ENCODE measurements around the gene LY9. TPM values are rescaled to one million over a fixed set of nuclear protein-coding genes. Genes with fewer than 3 reads are reported as not detected.

LY9 gene
- total RNA-seq, 4 donors from 2014 or later, result 0.23 to 1.6 (median 0.84) TPM

- intact Hi-C loops (cut with DNase I; ENCODE audit: low total_unique reads), result no loop called here
- DNase-seq (ENCODE audit: low spot score in 2 of 2), result no peak
- WGBS, 2 donors, result 89 to 94% methylated on average over 1 of the region's 1 CpG
- no peak overlapping the region for H3K4me3 ChIP-seq (ENCODE audit: low read depth, poor library complexity, severe bottlenecking)
- TF ChIP-seq POLR2A (IDR thresholded peaks at IDR 0.05) (no peak), CTCF (IDR thresholded peaks at IDR 0.05) (no peak)
These were observed 4.2 kb downstream of the LY9 start for GRCh38 chr1:160800142-160800541.

- TF ChIP-seq CTCF (IDR thresholded peaks at IDR 0.05), result no peak
- no peak for TF ChIP-seq POLR2A (IDR thresholded peaks at IDR 0.05)
- no peak for DNase-seq (ENCODE audit: low spot score in 2 of 2)
- no peak overlapping the region for H3K4me3 ChIP-seq (ENCODE audit: low read depth, poor library complexity, severe bottlenecking)
- intact Hi-C loops (cut with DNase I; ENCODE audit: low total_unique reads), result no loop called here
- WGBS, 2 donors, result 53 to 69% methylated on average over 4 of the region's 4 CpGs
These were observed 4.9 kb downstream of the LY9 start for GRCh38 chr1:160800645-160801408.

- no peak overlapping the region for H3K4me3 ChIP-seq (ENCODE audit: low read depth, poor library complexity, severe bottlenecking)
- DNase-seq (ENCODE audit: low spot score in 2 of 2), result no peak
- 92 to 95% methylated on average over 39 to 42 of the region's 43 CpGs for WGBS, 2 donors
- intact Hi-C loops (cut with DNase I; ENCODE audit: low total_unique reads), result no loop called here
- TF ChIP-seq CTCF (IDR thresholded peaks at IDR 0.05) (no peak), POLR2A (IDR thresholded peaks at IDR 0.05) (no peak)
These were observed 6.0 kb downstream of the LY9 start for GRCh38 chr1:160801836-160802580.

DNA sequence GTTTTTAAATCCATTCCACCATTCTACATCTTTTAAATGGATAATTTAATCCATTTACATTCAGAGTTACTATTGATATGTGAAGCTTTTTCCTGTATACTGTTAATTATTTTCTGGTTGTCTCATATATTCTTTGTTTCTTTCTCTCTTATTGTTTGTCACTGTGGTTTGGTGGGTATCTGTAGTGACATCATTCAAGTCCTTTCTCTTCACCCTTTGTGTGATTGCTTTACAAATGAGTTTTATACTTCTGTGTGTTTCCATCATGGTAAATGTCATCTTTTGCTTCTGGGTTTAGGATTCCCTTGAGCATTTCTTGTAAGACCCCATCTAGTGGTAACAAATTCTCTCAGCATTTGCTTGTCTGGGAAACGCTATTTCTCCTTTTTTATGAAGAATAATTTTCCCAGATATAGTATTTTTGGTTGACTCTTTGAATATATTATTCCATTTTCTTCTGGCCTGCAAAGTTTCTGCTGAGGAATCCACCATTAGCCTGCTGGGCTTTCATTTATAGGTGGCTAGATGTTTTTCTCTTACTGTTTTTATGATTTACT, 10.2 kb downstream of the LY9 start:
- WGBS, 2 donors, result 76 to 85% methylated on average over 1 of the region's 1 CpG
- no peak for DNase-seq (ENCODE audit: low spot score in 2 of 2)
- no peak for TF ChIP-seq CTCF (IDR thresholded peaks at IDR 0.05)
- no peak for TF ChIP-seq POLR2A (IDR thresholded peaks at IDR 0.05)
- intact Hi-C loops (cut with DNase I; ENCODE audit: low total_unique reads), result no loop called here
- H3K4me3 ChIP-seq (ENCODE audit: low read depth, poor library complexity, severe bottlenecking), result no peak overlapping the region

DNA sequence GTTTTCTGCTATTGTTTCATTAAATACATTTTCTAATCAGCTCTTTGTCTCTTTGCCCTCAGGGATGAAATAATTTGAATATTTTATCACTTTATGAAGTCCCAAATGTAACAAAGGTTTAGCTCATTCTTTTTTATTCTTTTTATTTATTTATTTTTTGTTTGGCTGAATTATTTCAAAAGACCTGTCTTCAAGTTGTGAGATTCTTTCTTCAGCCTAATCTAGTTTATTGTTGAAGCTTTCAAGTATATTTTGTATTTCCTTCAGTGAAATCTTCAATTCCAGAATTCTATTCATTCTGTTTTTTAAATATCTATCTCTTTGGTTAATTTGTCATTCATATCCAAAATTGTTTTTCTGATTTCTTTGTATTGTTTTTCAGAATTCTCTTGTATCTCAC, 10.8 kb downstream of the LY9 start:
- TF ChIP-seq CTCF (IDR thresholded peaks at IDR 0.05) (no peak), POLR2A (IDR thresholded peaks at IDR 0.05) (no peak)
- intact Hi-C loops (cut with DNase I; ENCODE audit: low total_unique reads), result no loop called here
- DNase-seq (ENCODE audit: low spot score in 2 of 2), result no peak
- H3K4me3 ChIP-seq (ENCODE audit: low read depth, poor library complexity, severe bottlenecking), result no peak overlapping the region

Data from lower leg skin (tissue), 4 donors.